Astrocyte (in vitro differentiated cells and primary cell): ENCODE measurements around the gene ATP2C2.

ENCODE experiments used
- CTCF ChIP-seq: IDR thresholded peaks from 2 replicates; pipeline ENCODE4 v1.5.1; 2011; ENCODE audit warnings: low read depth, mild to moderate bottlenecking, inconsistent platforms, low read length, moderate library complexity; ENCODE audit not compliant: insufficient read depth
- EZH2 ChIP-seq: IDR thresholded peaks from 2 replicates; pipeline ENCODE4 v1.6.1; 2012; ENCODE audit warnings: mild to moderate bottlenecking, low read length, inconsistent platforms; ENCODE audit not compliant: insufficient read depth

DNA sequence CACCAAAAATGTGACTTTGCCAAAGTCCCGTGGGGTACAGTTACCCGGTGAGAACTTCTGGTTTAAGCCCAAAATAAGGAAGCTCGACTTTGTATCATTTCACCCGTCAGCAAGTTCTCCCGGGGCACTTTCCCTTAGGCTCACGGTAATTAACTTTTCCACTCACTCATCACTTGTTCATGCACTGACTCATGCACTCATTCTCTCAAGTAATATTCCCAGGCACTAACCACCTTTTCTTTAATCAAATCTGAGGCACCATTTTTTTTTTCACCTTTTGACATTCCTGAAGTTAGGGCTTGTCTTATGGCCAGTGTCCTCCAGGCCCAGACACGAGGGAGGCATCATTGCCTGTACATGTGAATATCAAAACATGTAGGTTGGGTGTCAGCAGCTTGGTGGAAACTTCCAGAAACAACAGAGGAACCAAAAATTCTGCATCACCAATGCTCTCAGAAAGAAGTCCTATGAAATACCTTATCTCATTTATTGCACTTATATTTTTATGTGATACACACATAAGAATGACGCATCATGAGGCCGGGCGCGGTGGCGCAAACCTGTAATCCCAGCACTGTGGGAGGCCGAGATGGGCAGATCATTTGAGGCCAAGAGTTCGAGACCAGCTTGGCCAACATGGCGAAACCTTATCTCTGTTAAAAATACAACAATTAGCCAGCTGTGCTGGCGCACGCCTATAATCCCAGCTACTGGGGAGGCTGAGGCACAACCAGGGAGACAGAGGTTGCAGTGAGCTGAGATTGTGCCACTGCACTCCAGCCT lies 36.1 kb upstream of the ATP2C2 start:
- no peak for TF ChIP-seq CTCF
- no peak for TF ChIP-seq EZH2
